Activated CD8-positive, alpha-beta T cell treated with anti-CD3 and anti-CD28 coated beads, Interleukin-2, amount 10 ng/mL, durations not matched to agents 7 days and 5 days (primary cell): ENCODE data around the gene GOLGA6L26. TPM values are rescaled to one million over a fixed set of nuclear protein-coding genes. Genes with fewer than 3 reads are reported as not detected.
"Not testable (repeated sequence)": the region's sequence is repeated elsewhere in the genome, so short reads cannot be mapped to it uniquely, and the experiment has no call there.

Experiments used
- ATAC-seq: fragments of 150-1000 bp; cut with Tn5 transposase; one replicate; pipeline ENCODE4 v1.10.0; 2021; ENCODE audit warnings: moderate library complexity
- CTCF ChIA-PET: fragments of 350-600 bp; sonication (Branson Sonifier 250); formaldehyde crosslinking; loops from one replicate; lab custom pipeline; 2021; ENCODE audit warnings: antibody characterized with exemption; lab: Charles Lee
- POLR2A ChIA-PET: fragments of 350-600 bp; sonication (Branson Sonifier 250); formaldehyde crosslinking; loops from one replicate; lab custom pipeline; 2021; ENCODE audit warnings: antibody characterized with exemption; lab: Charles Lee
- DNase-seq: peaks from one replicate; pipeline ENCODE4 v3.0.0-alpha.2; 2020
- H3K27ac Mint-ChIP-seq: one replicate; pipeline ENCODE4 v1.8.0; 2021; ENCODE audit warnings: mild to moderate bottlenecking, mixed read lengths
- H3K27me3 Mint-ChIP-seq: one replicate; pipeline ENCODE4 v1.8.0; 2021; ENCODE audit warnings: low read depth, mixed read lengths
- H3K36me3 Mint-ChIP-seq: one replicate; pipeline ENCODE4 v1.8.0; 2021; ENCODE audit warnings: low read depth, mixed read lengths
- H3K4me1 Mint-ChIP-seq: one replicate; pipeline ENCODE4 v1.8.0; 2021; ENCODE audit warnings: low read depth, mixed read lengths
- H3K4me3 Mint-ChIP-seq: one replicate; pipeline ENCODE4 v1.8.0; 2021; ENCODE audit warnings: mild to moderate bottlenecking, mixed read lengths
- H3K9me3 Mint-ChIP-seq: one replicate; pipeline ENCODE4 v1.8.0; 2022; ENCODE audit warnings: mixed read lengths; ENCODE audit not compliant: insufficient read depth
- total RNA-seq, 2 experiments: library from RNA; stranded (reverse); gene quantifications; one replicate each; pipeline ENCODE4 v1.2.3, GENCODE V29; 2021

Gene GOLGA6L26, protein sequence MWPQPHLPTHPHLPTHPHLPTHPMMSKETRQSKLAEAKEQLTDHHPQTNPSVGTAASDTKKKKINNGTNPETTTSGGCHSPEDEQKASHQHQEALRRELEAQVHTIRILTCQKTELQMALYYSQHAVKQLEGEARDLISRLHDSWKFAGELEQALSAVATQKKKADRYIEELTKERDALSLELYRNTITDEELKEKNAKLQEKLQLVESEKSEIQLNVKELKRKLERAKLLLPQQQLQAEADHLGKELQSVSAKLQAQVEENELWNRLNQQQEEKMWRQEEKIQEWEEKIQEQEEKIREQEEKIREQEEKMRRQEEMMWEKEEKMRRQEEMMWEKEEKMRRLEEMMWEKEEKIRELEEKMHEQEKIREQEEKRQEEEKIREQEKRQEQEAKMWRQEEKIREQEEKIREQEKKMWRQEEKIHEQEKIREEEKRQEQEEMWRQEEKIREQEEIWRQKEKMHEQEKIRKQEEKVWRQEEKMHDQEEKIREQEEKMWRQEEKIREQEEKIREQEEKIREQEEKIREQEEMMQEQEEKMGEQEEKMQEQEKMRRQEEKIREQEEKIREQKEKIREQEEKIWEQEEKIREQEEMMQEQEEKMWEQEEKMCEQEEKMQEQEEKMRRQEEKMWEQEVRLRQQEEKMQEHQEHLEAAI
- total RNA-seq = not detected

DNA sequence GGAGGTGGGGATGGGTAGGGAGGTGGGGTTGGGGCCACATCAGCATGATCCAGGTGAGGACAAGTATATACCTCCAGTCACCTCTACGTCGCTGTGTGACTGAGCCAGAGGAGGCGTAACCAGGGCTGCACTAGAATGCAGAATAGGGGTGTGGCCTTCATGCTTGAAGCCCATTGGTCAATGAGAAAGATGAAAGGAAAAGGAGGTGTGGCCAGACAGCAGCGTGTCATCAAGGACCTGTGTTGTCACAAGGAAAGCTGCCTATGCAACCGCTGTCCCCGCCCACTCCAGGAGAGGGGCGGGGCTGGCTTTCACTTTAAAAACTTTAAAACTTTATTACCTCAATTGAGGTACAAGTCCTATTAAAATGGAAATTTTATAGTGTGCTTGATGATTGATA, at the start of gene GOLGA6L26:
Gene GOLGA6L26, minus strand, starts transcription at position 101 of the 400 bp plus-strand sequence. Its CDS starts 61 bp downstream, at position 40.
- CTCF ChIA-PET, H3K4me1 Mint-ChIP-seq, H3K9me3 Mint-ChIP-seq, H3K4me3 Mint-ChIP-seq, DNase-seq, POLR2A ChIA-PET, H3K36me3 Mint-ChIP-seq, ATAC-seq, H3K27me3 Mint-ChIP-seq, H3K27ac Mint-ChIP-seq: not testable (repeated sequence)

GRCh38 chr15:23381192-23381591, 47.2 kb upstream of the GOLGA6L26 start:
- H3K4me1 Mint-ChIP-seq, H3K27me3 Mint-ChIP-seq, ATAC-seq, DNase-seq, H3K36me3 Mint-ChIP-seq, H3K9me3 Mint-ChIP-seq, H3K4me3 Mint-ChIP-seq, CTCF ChIA-PET, POLR2A ChIA-PET, H3K27ac Mint-ChIP-seq: not testable (repeated sequence)

DNA sequence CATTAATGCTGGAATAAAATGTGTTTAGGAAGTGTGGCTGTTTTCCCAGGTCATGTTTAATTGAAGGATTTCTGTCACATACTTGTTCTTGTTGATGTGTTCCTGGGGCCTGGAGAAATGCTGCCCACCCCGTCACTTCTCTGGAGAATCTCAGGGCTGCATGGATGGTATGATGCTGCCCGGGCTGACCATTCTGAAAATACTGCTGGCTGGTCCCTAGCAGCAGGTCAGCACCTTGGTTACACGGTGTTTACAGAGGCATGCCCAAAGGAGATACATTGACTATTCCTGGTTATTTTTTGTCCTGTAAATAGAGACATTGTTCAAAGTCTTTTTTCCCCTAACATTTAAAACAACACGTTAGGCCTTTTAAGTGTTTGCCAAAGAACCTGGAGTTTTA, 46.7 kb upstream of the GOLGA6L26 start:
- H3K4me1 Mint-ChIP-seq, H3K36me3 Mint-ChIP-seq, ATAC-seq, DNase-seq, CTCF ChIA-PET, POLR2A ChIA-PET, H3K9me3 Mint-ChIP-seq, H3K4me3 Mint-ChIP-seq, H3K27ac Mint-ChIP-seq, H3K27me3 Mint-ChIP-seq: not testable (repeated sequence)

GRCh38 chr15:23378946-23379345, 45.0 kb upstream of the GOLGA6L26 start:
- H3K4me3 Mint-ChIP-seq, H3K27ac Mint-ChIP-seq, DNase-seq, H3K27me3 Mint-ChIP-seq, POLR2A ChIA-PET, H3K4me1 Mint-ChIP-seq, H3K9me3 Mint-ChIP-seq, ATAC-seq, H3K36me3 Mint-ChIP-seq, CTCF ChIA-PET: not testable (repeated sequence)

GRCh38 chr15:23374226-23374625, 40.2 kb upstream of the GOLGA6L26 start:
- DNase-seq, H3K36me3 Mint-ChIP-seq, CTCF ChIA-PET, H3K9me3 Mint-ChIP-seq, H3K27ac Mint-ChIP-seq, ATAC-seq, H3K4me3 Mint-ChIP-seq, H3K4me1 Mint-ChIP-seq, POLR2A ChIA-PET, H3K27me3 Mint-ChIP-seq: not testable (repeated sequence)

DNA sequence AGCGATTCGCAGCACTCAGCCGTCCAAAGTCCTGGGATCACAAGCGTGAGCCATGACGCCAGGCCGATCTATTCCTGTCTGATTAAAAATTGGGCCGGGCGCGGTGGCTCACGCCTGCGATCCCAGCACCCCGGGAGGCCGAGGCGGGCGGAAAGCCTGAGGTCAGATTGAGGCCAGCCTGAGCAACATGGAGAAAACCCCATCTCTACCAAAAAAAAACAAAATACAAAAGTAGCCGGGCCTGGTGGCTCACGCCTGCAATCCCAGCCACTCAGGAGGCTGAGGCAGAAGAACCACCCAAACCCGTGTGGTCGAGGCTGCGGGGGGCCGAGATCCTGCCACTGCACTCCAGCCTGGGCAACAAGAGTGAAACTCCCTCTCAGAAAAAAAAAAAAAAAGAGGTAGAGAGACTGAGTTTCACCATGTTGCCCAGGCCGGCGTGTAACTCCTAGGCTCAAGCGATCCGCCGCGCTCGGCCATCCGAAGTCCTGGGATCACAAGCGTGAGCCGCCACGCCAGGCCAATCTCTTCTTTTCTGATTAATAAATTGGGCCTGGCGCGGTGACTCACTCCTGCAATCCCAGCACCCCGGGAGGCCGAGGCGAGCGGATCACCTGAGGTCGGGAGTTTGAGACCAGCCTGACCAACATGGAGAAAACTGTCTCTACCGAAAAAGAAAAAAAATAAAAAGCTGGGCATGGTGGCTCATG, 39.0 kb upstream of the GOLGA6L26 start:
- H3K4me1 Mint-ChIP-seq, H3K9me3 Mint-ChIP-seq, ATAC-seq, H3K4me3 Mint-ChIP-seq, H3K27ac Mint-ChIP-seq, H3K27me3 Mint-ChIP-seq, POLR2A ChIA-PET, CTCF ChIA-PET, DNase-seq, H3K36me3 Mint-ChIP-seq: not testable (repeated sequence)

DNA sequence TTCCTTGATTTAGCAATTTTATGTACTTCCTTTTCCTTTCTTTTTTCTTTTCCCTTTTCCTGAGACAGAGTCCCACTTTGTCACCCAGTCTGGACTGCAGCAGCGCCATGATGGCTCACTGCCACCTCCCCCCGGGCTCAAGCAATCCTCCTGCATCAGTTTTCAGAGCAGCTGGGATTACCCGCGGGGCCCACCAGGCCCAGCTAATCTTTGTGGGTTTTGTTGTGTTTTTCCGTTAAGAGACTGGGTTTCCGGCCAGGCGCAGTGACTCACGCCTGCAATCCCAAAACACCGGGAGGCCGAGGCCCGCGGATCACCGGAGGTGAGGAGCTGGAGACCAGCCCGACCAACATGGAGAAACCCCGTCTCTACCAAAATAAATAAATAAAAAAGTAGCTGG, 38.3 kb upstream of the GOLGA6L26 start:
- POLR2A ChIA-PET = no interaction called here
- CTCF ChIA-PET = no interaction called here
- no peak overlapping the region for H3K27ac Mint-ChIP-seq
- DNase-seq = no peak
- H3K36me3 Mint-ChIP-seq = no peaks in the 10 kb centered on the region
- peaks cover 1% of the 10 kb centered on the region for H3K27me3 Mint-ChIP-seq
- no peak for ATAC-seq
- no peak overlapping the region for H3K4me3 Mint-ChIP-seq
- H3K9me3 Mint-ChIP-seq = no peaks in the 10 kb centered on the region
- no peaks in the 10 kb centered on the region for H3K4me1 Mint-ChIP-seq

DNA sequence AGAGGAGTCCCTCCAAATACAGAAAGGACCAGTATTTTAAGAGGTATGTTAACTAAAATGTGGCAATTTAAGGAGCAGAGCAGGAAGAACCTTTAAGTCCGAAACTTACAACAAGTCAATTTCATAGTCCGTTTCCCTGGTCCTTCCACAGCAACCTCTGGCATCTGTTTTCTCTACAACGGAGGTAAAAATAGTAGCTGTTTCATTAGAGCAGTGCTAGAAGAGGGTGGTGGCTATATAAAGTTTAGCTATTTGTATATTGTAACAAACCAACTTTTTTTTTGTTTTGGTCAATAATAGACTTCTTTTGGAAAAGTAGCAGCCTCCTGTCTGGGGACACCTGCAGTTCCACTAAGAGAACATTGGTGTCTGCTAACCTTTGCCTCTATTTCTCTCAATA, 37.9 kb upstream of the GOLGA6L26 start:
- CTCF ChIA-PET, ATAC-seq: not testable (repeated sequence)

DNA sequence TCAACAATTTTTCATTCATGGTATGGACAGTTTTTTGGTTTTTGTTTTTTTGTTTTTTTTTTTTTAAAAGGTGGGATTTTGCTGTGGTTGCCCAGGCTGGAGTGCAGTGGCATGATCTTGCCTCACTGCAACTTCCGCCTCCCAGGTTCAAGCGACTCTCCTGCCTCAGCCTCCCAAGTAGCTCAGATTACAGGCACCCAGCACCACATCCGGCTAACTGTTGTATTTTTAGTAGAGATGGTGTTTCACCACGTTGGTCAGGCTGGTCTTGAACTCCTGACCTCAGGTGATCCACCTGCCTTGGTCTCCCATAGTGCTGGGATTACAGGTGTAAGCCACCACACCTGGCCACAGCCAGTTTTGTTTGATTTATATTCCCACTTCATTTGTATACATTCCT, 37.1 kb upstream of the GOLGA6L26 start:
- CTCF ChIA-PET, H3K27me3 Mint-ChIP-seq, ATAC-seq, DNase-seq, H3K36me3 Mint-ChIP-seq, H3K4me3 Mint-ChIP-seq, H3K27ac Mint-ChIP-seq, POLR2A ChIA-PET, H3K4me1 Mint-ChIP-seq, H3K9me3 Mint-ChIP-seq: not testable (repeated sequence)

More for the DNA sequence above, 37.9 kb upstream of the GOLGA6L26 start:
- H3K4me1 Mint-ChIP-seq, DNase-seq, H3K36me3 Mint-ChIP-seq, H3K4me3 Mint-ChIP-seq, H3K9me3 Mint-ChIP-seq, POLR2A ChIA-PET, H3K27me3 Mint-ChIP-seq, H3K27ac Mint-ChIP-seq: not testable (repeated sequence)

- POLR2A ChIA-PET = no interaction called here
Observed at GRCh38 chr15:23370578-23370977, 36.6 kb upstream of the GOLGA6L26 start.

GRCh38 chr15:23364261-23364660, 30.3 kb upstream of the GOLGA6L26 start:
- DNase-seq, H3K27me3 Mint-ChIP-seq, ATAC-seq, H3K36me3 Mint-ChIP-seq, H3K9me3 Mint-ChIP-seq, H3K27ac Mint-ChIP-seq, H3K4me3 Mint-ChIP-seq, POLR2A ChIA-PET, H3K4me1 Mint-ChIP-seq, CTCF ChIA-PET: not testable (repeated sequence)

More at GRCh38 chr15:23370578-23370977, 36.6 kb upstream of the GOLGA6L26 start:
- ATAC-seq (no peak), DNase-seq (no peak)
- CTCF ChIA-PET = no interaction called here
- Mint-ChIP-seq H3K9me3 (no peaks in the 10 kb centered on the region), H3K4me3 (no peak overlapping the region), H3K4me1 (no peaks in the 10 kb centered on the region), H3K27ac (no peak overlapping the region), H3K27me3 (no peaks in the 10 kb centered on the region), H3K36me3 (no peaks in the 10 kb centered on the region)

- DNase-seq, H3K4me1 Mint-ChIP-seq, ATAC-seq, H3K27ac Mint-ChIP-seq, H3K36me3 Mint-ChIP-seq, H3K9me3 Mint-ChIP-seq, POLR2A ChIA-PET, CTCF ChIA-PET, H3K4me3 Mint-ChIP-seq, H3K27me3 Mint-ChIP-seq: not testable (repeated sequence)
Observed at GRCh38 chr15:23362622-23363021, 28.6 kb upstream of the GOLGA6L26 start.
